GM12878 (cell line): ENCODE measurements around the gene B4GALT4. TPM values are rescaled to one million over a fixed set of nuclear protein-coding genes. Genes with fewer than 3 reads are reported as not detected.

Experiments
- ATAC-seq: fragments of 200-7000 bp; cut with Tn5 transposase; 3 replicates; pipeline ENCODE4 v1.9.1; 2020; ENCODE audit warnings: mild to moderate bottlenecking, moderate library complexity
- BruUV-seq: library from RNA; stranded (reverse); fragments of 400-500 nt; replicated peaks from 2 replicates; lab custom pipeline; 2021; lab: Mats Ljungman, UMichigan
- CTCF ChIA-PET: fragments of 300-600 bp; sonication (Branson Sonifier 250); formaldehyde crosslinking; extraction: SDS; loops from one replicate; lab custom pipeline; 2021; ENCODE audit warnings: inconsistent platforms; lab: Yijun Ruan, JAX
- POLR2A ChIA-PET: fragments of 350-600 bp; formaldehyde crosslinking; extraction: SDS; loops from one replicate; lab custom pipeline; 2021; ENCODE audit warnings: inconsistent platforms; lab: Charles Lee
- RAD21 ChIA-PET: fragments of 300-600 bp; sonication (Branson Sonifier 250); formaldehyde crosslinking; loops from one replicate; lab custom pipeline; 2023; ENCODE audit warnings: antibody characterized with exemption; ENCODE audit not compliant: unreplicated experiment; lab: Charles Lee
- SMC1A ChIA-PET: fragments of 300-600 bp; sonication (Branson Sonifier 250); formaldehyde crosslinking; loops from one replicate; lab custom pipeline; 2023; ENCODE audit not compliant: unreplicated experiment, uncharacterized antibody; lab: Charles Lee
- DNase-seq: peaks from one replicate; pipeline ENCODE4 v3.0.0-alpha.2; 2011; ENCODE audit warnings: low read depth, low spot score
- FAIRE-seq: peaks from 3 replicates; lab custom pipeline; 2011; peaks lifted over from hg19 to GRCh38; lab: Jason Lieb, UNC
- H2AFZ ChIP-seq: 2 replicates; pipeline ENCODE4 v1.6.0; 2011; ENCODE audit warnings: low read depth, low read length, control low read depth; ENCODE audit not compliant: control insufficient read depth
- H3K27ac ChIP-seq: 2 replicates; pipeline ENCODE4 v1.5.1; 2011; ENCODE audit warnings: control low read depth; ENCODE audit not compliant: control insufficient read depth, insufficient read depth
- H3K27me3 ChIP-seq, 2 experiments: replicated peaks in 1 of 2; 2 replicates each; pipeline versions ENCODE4 v1.6.0 to v1.6.1; 2011; ENCODE audit warnings: low read length in 1 of 2; ENCODE audit not compliant: control insufficient read depth in 2 of 2, insufficient read depth in 2 of 2
- H3K36me3 ChIP-seq, 2 experiments: 2 replicates each; pipeline ENCODE4 v1.5.1; 2011; ENCODE audit warnings: low read length in 1 of 2; ENCODE audit not compliant: control insufficient read depth in 2 of 2, insufficient read depth in 2 of 2
- H3K4me1 ChIP-seq: 2 replicates; pipeline ENCODE4 v1.6.1; 2011; ENCODE audit warnings: mild to moderate bottlenecking, low read length, moderate library complexity, mixed read lengths; ENCODE audit not compliant: control insufficient read depth, insufficient read depth
- H3K4me2 ChIP-seq: 2 replicates; pipeline ENCODE4 v1.6.0; 2011; ENCODE audit warnings: control low read depth; ENCODE audit not compliant: control insufficient read depth, insufficient read depth
- H3K4me3 ChIP-seq: fragments of 200-600 bp; sonication (generic); 2 replicates; pipeline ENCODE4 v1.5.1; 2016
- H3K79me2 ChIP-seq: 2 replicates; pipeline ENCODE4 v1.6.0; 2011; ENCODE audit warnings: low read length; ENCODE audit not compliant: control insufficient read depth, insufficient read depth
- H3K9ac ChIP-seq: 2 replicates; pipeline ENCODE4 v1.8.0; 2011; ENCODE audit warnings: low read length, control low read depth, mixed read lengths; ENCODE audit not compliant: control insufficient read depth, insufficient read depth
- H3K9me3 ChIP-seq: replicated peaks from 3 replicates; pipeline ENCODE4 v1.5.1; 2011; ENCODE audit warnings: mild to moderate bottlenecking, low read length; ENCODE audit not compliant: control insufficient read depth, insufficient read depth
- H4K20me1 ChIP-seq: 2 replicates; pipeline ENCODE4 v1.6.0; 2011; ENCODE audit not compliant: control insufficient read depth, insufficient read depth
- ATF7 ChIP-seq: fragments of 450-650 bp; IDR thresholded peaks from 2 replicates; pipeline ENCODE4 v1.6.1; 2016; ENCODE audit warnings: low read depth, mild to moderate bottlenecking
- BACH1 ChIP-seq: fragments of 450-650 bp; IDR thresholded peaks from 2 replicates; pipeline ENCODE4 v1.6.1; 2017; ENCODE audit warnings: mild to moderate bottlenecking, borderline replicate concordance
- DPF2 ChIP-seq: fragments of 450-650 bp; IDR thresholded peaks from 2 replicates; pipeline ENCODE4 v1.6.1; 2017; ENCODE audit warnings: mild to moderate bottlenecking
- KLF5 ChIP-seq: fragments of 450-650 bp; IDR thresholded peaks from 2 replicates; pipeline ENCODE4 v1.6.1; 2014; ENCODE audit warnings: mild to moderate bottlenecking; ENCODE audit not compliant: partially characterized antibody
- MEF2A ChIP-seq: IDR thresholded peaks from 2 replicates; pipeline ENCODE4 v1.6.1; 2011; ENCODE audit warnings: low read depth, mild to moderate bottlenecking, low read length, moderate library complexity; ENCODE audit not compliant: insufficient read depth
- ZNF217 ChIP-seq: fragments of 450-650 bp; IDR thresholded peaks from 2 replicates; pipeline ENCODE4 v1.6.1; 2017; ENCODE audit warnings: antibody characterized with exemption, mild to moderate bottlenecking
- ZZZ3 ChIP-seq: IDR thresholded peaks from 2 replicates; pipeline ENCODE4 v1.6.1; 2011; ENCODE audit warnings: low read depth; ENCODE audit not compliant: control insufficient read depth, insufficient read length
- WGBS: methylation state at CpG from one replicate; pipeline ENCODE4 v1.1.6; 2016; ENCODE audit warnings: low lambda C conversion rate; ENCODE audit not compliant: insufficient replicate concordance, insufficient coverage; ENCODE audit errors: missing lambda C conversion rate; 5-methylcytosine and 5-hydroxymethylcytosine counted together
- in situ Hi-C: fragments of 300-500 bp; cut with MboI; formaldehyde crosslinking; loops from 9 replicates; pipeline ENCODE4 v1.14.3; 2018; ENCODE audit warnings: mixed read lengths
- intact Hi-C: fragments of 100-400 bp; cut with micrococcal nuclease; formaldehyde crosslinking; loops from one replicate; pipeline ENCODE4 v1.14.2; 2022; ENCODE audit not compliant: unreplicated experiment
- polyA plus RNA-seq, 11 experiments: library from polyadenylated mRNA; depleted of rRNA in 4 of 11; unstranded in 6 of 11; stranded (reverse) in 5 of 11; fragments of >200 nt; fragmentation: Nextera tagmentation in 4 of 11; fragmentation: Illumina TruSeq in 1 of 11; extraction: Ambion mirVana in 4 of 11; extraction: Trizol in 1 of 11; gene quantifications; 1 replicate in 1 of 11; 2 replicates in 10 of 11; pipeline versions ENCODE4 v1.2.1 to v1.2.3, GENCODE V29; 2011 to 2016; ENCODE audit warnings: inconsistent platforms in 2 of 11, missing spikeins in 2 of 11, low read depth in 1 of 11
- total RNA-seq, 4 experiments: library from RNA; depleted of rRNA in 3 of 4; stranded (reverse); fragments of >200 nt in 3 of 4; fragmentation: Illumina TruSeq in 1 of 4; extraction: Trizol in 1 of 4; gene quantifications; 2 replicates each; pipeline versions ENCODE4 v1.2.1 to v1.2.3, GENCODE V29; 2013 to 2021
- TF ChIP-seq, protein P1 (sequence below): fragments of 450-650 bp; IDR thresholded peaks from 2 replicates; pipeline ENCODE4 v1.6.1; 2014; ENCODE audit warnings: mild to moderate bottlenecking

Gene B4GALT4
- total and polyA plus RNA-seq, 10 of the 15 experiments (the other 5 are each of a cell fraction or from before 2014, with no cell fraction given) = 8.8 to 16.7 (median 13.1) TPM

DNA sequence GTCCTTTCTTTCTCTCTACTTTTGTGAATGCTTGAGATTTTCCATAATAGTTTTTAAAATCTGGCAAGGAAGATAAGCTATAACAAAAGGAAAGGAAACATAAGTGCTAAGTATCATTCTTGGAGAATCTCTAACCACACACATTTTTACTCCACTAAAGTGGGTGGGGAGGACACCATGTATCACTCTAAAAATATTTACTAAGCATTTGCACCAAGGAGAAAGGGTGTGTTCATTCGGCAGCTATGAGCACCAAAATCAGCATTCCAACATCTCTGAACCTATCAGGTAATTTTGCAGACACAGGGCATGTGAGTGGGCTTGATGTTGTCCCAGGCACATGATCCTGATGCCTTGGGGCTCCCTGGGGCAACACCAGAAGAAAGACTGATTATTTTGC is 5.5 kb downstream of the B4GALT4 start:
- ChIA-PET RAD21 (no interaction called here), POLR2A (no interaction called here), SMC1A (interaction anchor here (0.9 to 1.2 kb wide), 2 partner anchors 10 to 446 kb away, joined by 3 read pairs; no protein-coding TSS in a partner anchor), CTCF (interaction anchor here (1.0 kb wide), 1 partner anchor 10 kb away, joined by 4 read pairs; no protein-coding TSS in a partner anchor)
- DNase-seq (no peak), ATAC-seq (no peak), FAIRE-seq (no peak)
- H3K27ac ChIP-seq = no peak overlapping the region
- intact Hi-C loops = no loop called here
- H3K9ac ChIP-seq = no peak overlapping the region
- H2AFZ ChIP-seq = no peak overlapping the region
- TF ChIP-seq KLF5 = no peak
- no peak for TF ChIP-seq ZZZ3
- TF ChIP-seq ZNF217 = no peak
- TF ChIP-seq DPF2 = no peak
- TF ChIP-seq, protein P1, sequence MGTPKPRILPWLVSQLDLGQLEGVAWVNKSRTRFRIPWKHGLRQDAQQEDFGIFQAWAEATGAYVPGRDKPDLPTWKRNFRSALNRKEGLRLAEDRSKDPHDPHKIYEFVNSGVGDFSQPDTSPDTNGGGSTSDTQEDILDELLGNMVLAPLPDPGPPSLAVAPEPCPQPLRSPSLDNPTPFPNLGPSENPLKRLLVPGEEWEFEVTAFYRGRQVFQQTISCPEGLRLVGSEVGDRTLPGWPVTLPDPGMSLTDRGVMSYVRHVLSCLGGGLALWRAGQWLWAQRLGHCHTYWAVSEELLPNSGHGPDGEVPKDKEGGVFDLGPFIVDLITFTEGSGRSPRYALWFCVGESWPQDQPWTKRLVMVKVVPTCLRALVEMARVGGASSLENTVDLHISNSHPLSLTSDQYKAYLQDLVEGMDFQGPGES = no peak
- TF ChIP-seq BACH1 = no peak
- TF ChIP-seq MEF2A = no peak
- TF ChIP-seq ATF7 = no peak
- no peaks in the 10 kb centered on the region for H4K20me1 ChIP-seq
- H3K79me2 ChIP-seq = peaks cover 14% of the 10 kb centered on the region
- H3K4me3 ChIP-seq = no peak overlapping the region
- in situ Hi-C loops = loop anchor here (10.0 kb wide), 1 partner anchor 350 kb away; no protein-coding TSS in a partner anchor
- peaks cover 4% of the 10 kb centered on the region; the same call in 1 of the 2 replicates for H3K4me1 ChIP-seq
- no peaks in the 10 kb centered on the region for H3K27me3 ChIP-seq
- BruUV-seq = no TSS peak
- no peaks in the 10 kb centered on the region for H3K9me3 ChIP-seq
- H3K36me3 ChIP-seq = peaks cover 3 to 5% of the 10 kb centered on the region in 2 experiments; a peak in 3 of 4 replicates
- no peak overlapping the region for H3K4me2 ChIP-seq
- 100% methylated on average over 1 of the region's 1 CpG for WGBS
